ENCODE measurements around the gene CAPN2. TPM values are rescaled to one million over a fixed set of nuclear protein-coding genes. Genes with fewer than 3 reads are reported as not detected.

CAPN2 gene
- total and polyA plus RNA-seq, 2 experiments from 2014 or later: 8.4 to 17.8 TPM

DNA sequence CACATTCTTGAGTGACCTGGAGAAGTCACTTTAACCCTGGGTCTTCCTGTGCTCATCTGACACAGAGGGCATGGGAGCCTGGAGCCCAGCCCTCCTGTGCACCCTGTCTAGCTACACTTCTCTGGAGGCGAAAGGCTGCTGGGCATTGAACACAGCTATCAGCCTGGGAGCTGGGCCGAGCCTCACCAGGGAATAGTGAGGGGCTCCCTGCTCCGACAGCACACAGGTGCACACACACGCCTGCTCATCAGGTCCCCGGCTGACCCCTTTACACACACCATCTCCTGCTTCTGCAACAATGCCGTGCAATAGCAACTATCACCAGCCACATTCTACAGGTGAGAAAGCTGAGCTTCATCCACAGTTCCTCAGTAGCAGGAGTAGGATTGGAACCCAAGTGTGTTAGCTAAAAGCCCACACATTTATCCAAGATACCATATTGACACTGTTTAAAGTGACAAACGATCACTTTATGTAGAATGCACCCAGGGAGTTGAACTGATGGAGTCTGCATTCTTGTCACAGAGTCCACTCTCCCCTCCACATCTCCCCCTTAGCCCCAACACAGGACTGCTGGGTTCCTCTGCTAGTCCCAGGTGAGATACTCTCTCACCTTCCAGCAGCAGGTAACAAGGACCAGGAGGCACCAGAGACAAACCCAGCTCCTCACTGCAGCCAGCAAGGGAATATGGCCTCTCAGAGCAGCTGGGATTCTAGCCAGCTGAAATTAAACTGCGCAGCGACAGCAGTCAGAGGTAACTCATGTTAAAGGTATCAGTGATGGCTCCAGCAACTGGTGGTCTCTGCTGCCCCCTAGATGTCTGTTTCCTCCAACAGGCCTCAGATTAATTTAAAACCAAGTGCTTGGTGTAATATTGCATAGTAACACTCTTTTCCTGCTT is 28.5 kb upstream of the CAPN2 start:
- H3K4me3 Mint-ChIP-seq: no peak overlapping the region
- no peaks in the 10 kb centered on the region for H3K79me2 ChIP-seq (replicated peaks; ENCODE audit: insufficient read depth)
- no peak overlapping the region for H3K27ac Mint-ChIP-seq
- H3K4me2 ChIP-seq: no peak overlapping the region
- DNase-seq (ENCODE audit: low spot score): peak; percentile 84
- no peak overlapping the region for H2AFZ ChIP-seq
- peaks cover 3% of the 10 kb centered on the region for H3K27me3 Mint-ChIP-seq (ENCODE audit: insufficient read depth, low read depth, poor library complexity)
- TF ChIP-seq, protein P1, sequence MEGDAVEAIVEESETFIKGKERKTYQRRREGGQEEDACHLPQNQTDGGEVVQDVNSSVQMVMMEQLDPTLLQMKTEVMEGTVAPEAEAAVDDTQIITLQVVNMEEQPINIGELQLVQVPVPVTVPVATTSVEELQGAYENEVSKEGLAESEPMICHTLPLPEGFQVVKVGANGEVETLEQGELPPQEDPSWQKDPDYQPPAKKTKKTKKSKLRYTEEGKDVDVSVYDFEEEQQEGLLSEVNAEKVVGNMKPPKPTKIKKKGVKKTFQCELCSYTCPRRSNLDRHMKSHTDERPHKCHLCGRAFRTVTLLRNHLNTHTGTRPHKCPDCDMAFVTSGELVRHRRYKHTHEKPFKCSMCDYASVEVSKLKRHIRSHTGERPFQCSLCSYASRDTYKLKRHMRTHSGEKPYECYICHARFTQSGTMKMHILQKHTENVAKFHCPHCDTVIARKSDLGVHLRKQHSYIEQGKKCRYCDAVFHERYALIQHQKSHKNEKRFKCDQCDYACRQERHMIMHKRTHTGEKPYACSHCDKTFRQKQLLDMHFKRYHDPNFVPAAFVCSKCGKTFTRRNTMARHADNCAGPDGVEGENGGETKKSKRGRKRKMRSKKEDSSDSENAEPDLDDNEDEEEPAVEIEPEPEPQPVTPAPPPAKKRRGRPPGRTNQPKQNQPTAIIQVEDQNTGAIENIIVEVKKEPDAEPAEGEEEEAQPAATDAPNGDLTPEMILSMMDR (conservative IDR thresholded peaks at IDR 0.05; ENCODE audit: low read depth in 2 of 2): peak; percentile 82 to 93
- no peak for TF ChIP-seq REST (IDR thresholded peaks at IDR 0.05; ENCODE audit: unreplicated experiment)
- no peak for TF ChIP-seq ZNF462 (CRISPR knock-in tag; IDR thresholded peaks at IDR 0.05)
- no peaks in the 10 kb centered on the region for H3F3A ChIP-seq (replicated peaks; ENCODE audit: low read depth)
- H4K20me1 ChIP-seq (replicated peaks; ENCODE audit: insufficient read depth): no peaks in the 10 kb centered on the region
- H3K27me3 ChIP-seq (ENCODE audit: insufficient read depth): no peaks in the 10 kb centered on the region
- H3K27ac ChIP-seq (ENCODE audit: low read depth): no peak overlapping the region
- peaks cover 8% of the 10 kb centered on the region; the same call in 1 of the 3 replicates for H3K9me3 Mint-ChIP-seq
- no peaks in the 10 kb centered on the region for H3K36me3 Mint-ChIP-seq (ENCODE audit: low read depth)
- ATAC-seq: peak; percentile 95
- no peaks in the 10 kb centered on the region for H3K9me2 ChIP-seq (ENCODE audit: insufficient read depth)
- peaks cover 2% of the 10 kb centered on the region; the same call in 1 of the 3 replicates for H3K4me1 Mint-ChIP-seq
- no peaks in the 10 kb centered on the region for H3K4me1 ChIP-seq (ENCODE audit: insufficient read depth)
- H3K36me3 ChIP-seq (ENCODE audit: insufficient read depth): no peaks in the 10 kb centered on the region
- H3K4me3 ChIP-seq: no peak overlapping the region
